ENCODE results near the gene AQP3.
"Not testable (repeated sequence)": the region's sequence is repeated elsewhere in the genome, so short reads cannot be mapped to it uniquely, and the experiment has no call there.

Gene AQP3

GRCh38 chr9:33418090-33418489 lies 29.3 kb downstream of the AQP3 start:
- in situ Hi-C loops (cut with MboI; ENCODE audit: low sequenced_read_pairs) = no loop called here

- in situ Hi-C loops (cut with MboI; ENCODE audit: low sequenced_read_pairs) = no loop called here
Observed at GRCh38 chr9:33416996-33417395, 30.4 kb downstream of the AQP3 start.

GRCh38 chr9:33415501-33416038 lies 31.8 kb downstream of the AQP3 start:
- in situ Hi-C loops (cut with MboI; ENCODE audit: low sequenced_read_pairs) = no loop called here

- in situ Hi-C loops (cut with MboI; ENCODE audit: low sequenced_read_pairs) = no loop called here
Observed at GRCh38 chr9:33414889-33415500, 32.4 kb downstream of the AQP3 start.

- in situ Hi-C loops (cut with MboI; ENCODE audit: low sequenced_read_pairs) = no loop called here
Observed at GRCh38 chr9:33414268-33414667, 33.1 kb downstream of the AQP3 start.

- in situ Hi-C loops (cut with MboI; ENCODE audit: low sequenced_read_pairs) = no loop called here
Observed at GRCh38 chr9:33408087-33408486, 39.3 kb downstream of the AQP3 start.

- in situ Hi-C loops (cut with MboI; ENCODE audit: low sequenced_read_pairs) = no loop called here
Observed at GRCh38 chr9:33407061-33407460, 40.3 kb downstream of the AQP3 start.

GRCh38 chr9:33404788-33405362 lies 42.5 kb downstream of the AQP3 start:
- in situ Hi-C loops (cut with MboI; ENCODE audit: low sequenced_read_pairs) = no loop called here

- in situ Hi-C loops (cut with MboI; ENCODE audit: low sequenced_read_pairs) = no loop called here
Observed at GRCh38 chr9:33403941-33404787, 43.2 kb downstream of the AQP3 start.

- in situ Hi-C loops (cut with MboI; ENCODE audit: low sequenced_read_pairs) = not testable (repeated sequence)
Observed at GRCh38 chr9:33402371-33402770, 45.0 kb downstream of the AQP3 start, which contains the start of gene AQP7. AQP7 (minus strand) TSS chr9:33402568; CDS start chr9:33401262, 1,306 bp downstream.

- in situ Hi-C loops (cut with MboI; ENCODE audit: low sequenced_read_pairs) = not testable (repeated sequence)
Observed at GRCh38 chr9:33401809-33402208, 45.6 kb downstream of the AQP3 start.

GRCh38 chr9:33399047-33399446 lies 48.3 kb downstream of the AQP3 start:
- in situ Hi-C loops (cut with MboI; ENCODE audit: low sequenced_read_pairs) = not testable (repeated sequence)

- in situ Hi-C loops (cut with MboI; ENCODE audit: low sequenced_read_pairs) = not testable (repeated sequence)
Observed at GRCh38 chr9:33397801-33398200, 49.6 kb downstream of the AQP3 start.

- in situ Hi-C loops (cut with MboI; ENCODE audit: low sequenced_read_pairs) = not testable (repeated sequence)
Observed at GRCh38 chr9:33395159-33395879, 52.1 kb downstream of the AQP3 start.

GRCh38 chr9:33393986-33394385 lies 53.4 kb downstream of the AQP3 start:
- in situ Hi-C loops (cut with MboI; ENCODE audit: low sequenced_read_pairs) = not testable (repeated sequence)

GRCh38 chr9:33393581-33393980 lies 53.8 kb downstream of the AQP3 start:
- in situ Hi-C loops (cut with MboI; ENCODE audit: low sequenced_read_pairs) = no loop called here

GRCh38 chr9:33392591-33393021 lies 54.8 kb downstream of the AQP3 start:
- in situ Hi-C loops (cut with MboI; ENCODE audit: low sequenced_read_pairs) = not testable (repeated sequence)

All from HL-60/S4 treated with phorbol 12-myristate 13-acetate at 8.2 ng/mL for 4 days and 3 days (cell line).